Measurements from ENCODE around the gene AP3B1.

DNA sequence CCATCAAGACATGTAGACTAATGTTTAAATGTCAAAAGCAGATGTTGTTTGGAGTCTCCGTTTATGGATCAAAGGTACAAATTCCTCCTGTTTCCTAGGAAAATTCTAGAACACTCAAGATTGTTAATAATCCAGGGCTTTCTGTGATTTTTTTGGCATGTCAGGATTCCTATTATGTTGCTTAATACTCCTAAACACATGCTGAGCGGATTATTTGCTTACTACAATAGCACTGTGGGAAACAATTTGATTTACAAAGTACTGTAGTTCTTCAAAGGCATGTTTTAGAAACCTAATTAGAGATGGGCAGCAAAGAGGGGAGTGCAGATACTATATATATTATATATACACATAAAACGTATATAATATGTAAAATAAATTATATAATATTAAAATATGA lies 46.9 kb upstream of the AP3B1 start:
- TF ChIP-seq, protein P1, sequence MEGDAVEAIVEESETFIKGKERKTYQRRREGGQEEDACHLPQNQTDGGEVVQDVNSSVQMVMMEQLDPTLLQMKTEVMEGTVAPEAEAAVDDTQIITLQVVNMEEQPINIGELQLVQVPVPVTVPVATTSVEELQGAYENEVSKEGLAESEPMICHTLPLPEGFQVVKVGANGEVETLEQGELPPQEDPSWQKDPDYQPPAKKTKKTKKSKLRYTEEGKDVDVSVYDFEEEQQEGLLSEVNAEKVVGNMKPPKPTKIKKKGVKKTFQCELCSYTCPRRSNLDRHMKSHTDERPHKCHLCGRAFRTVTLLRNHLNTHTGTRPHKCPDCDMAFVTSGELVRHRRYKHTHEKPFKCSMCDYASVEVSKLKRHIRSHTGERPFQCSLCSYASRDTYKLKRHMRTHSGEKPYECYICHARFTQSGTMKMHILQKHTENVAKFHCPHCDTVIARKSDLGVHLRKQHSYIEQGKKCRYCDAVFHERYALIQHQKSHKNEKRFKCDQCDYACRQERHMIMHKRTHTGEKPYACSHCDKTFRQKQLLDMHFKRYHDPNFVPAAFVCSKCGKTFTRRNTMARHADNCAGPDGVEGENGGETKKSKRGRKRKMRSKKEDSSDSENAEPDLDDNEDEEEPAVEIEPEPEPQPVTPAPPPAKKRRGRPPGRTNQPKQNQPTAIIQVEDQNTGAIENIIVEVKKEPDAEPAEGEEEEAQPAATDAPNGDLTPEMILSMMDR (IDR thresholded peaks at IDR 0.05) = no peak
- TF ChIP-seq SMC3 (IDR thresholded peaks at IDR 0.05; ENCODE audit: low read depth, low read length) (no peak), NFIC (IDR thresholded peaks at IDR 0.05; ENCODE audit: borderline replicate concordance) (no peak), TAF1 (IDR thresholded peaks at IDR 0.05; ENCODE audit: borderline replicate concordance, low read depth, low read length) (no peak), SIN3A (IDR thresholded peaks at IDR 0.05; ENCODE audit: borderline replicate concordance, low read depth, low read length) (no peak), FOXJ3 (CRISPR knock-in tag; IDR thresholded peaks at IDR 0.05) (no peak), ELF1 (IDR thresholded peaks at IDR 0.05) (no peak), EP300 (IDR thresholded peaks at IDR 0.05; ENCODE audit: borderline replicate concordance in 1 of 2, low read depth in 1 of 2, low read length in 1 of 2) (no peak), JUND (IDR thresholded peaks at IDR 0.05) (no peak), RFX5 (IDR thresholded peaks at IDR 0.05; ENCODE audit: low read length) (no peak), GABPA (IDR thresholded peaks at IDR 0.05; ENCODE audit: low read depth) (no peak)
- TF ChIP-seq, protein P2, sequence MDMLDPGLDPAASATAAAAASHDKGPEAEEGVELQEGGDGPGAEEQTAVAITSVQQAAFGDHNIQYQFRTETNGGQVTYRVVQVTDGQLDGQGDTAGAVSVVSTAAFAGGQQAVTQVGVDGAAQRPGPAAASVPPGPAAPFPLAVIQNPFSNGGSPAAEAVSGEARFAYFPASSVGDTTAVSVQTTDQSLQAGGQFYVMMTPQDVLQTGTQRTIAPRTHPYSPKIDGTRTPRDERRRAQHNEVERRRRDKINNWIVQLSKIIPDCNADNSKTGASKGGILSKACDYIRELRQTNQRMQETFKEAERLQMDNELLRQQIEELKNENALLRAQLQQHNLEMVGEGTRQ (IDR thresholded peaks at IDR 0.05; ENCODE audit: borderline replicate concordance, low read depth, low read length) = no peak
